Common myeloid progenitor, CD34-positive (primary cell): ENCODE data around the gene RNF17.

ENCODE experiments used
- CTCF ChIA-PET: fragments of 350-600 bp; sonication (Branson Sonifier 250); formaldehyde crosslinking; loops from one replicate; lab custom pipeline; 2021; ENCODE audit warnings: antibody characterized with exemption; lab: Charles Lee
- POLR2A ChIA-PET: fragments of 350-600 bp; sonication (Branson Sonifier 250); formaldehyde crosslinking; loops from one replicate; lab custom pipeline; 2021; ENCODE audit warnings: antibody characterized with exemption; lab: Charles Lee
- DNase-seq, 3 donors: peaks; one replicate each; pipeline versions ENCODE4 v3.0.0 to v3.0.0-alpha.2; 2013
- H3K27ac ChIP-seq, 2 experiments: 1 replicate in 1 of 2; 2 replicates in 1 of 2; pipeline ENCODE4 v1.7.0; 2013; ENCODE audit warnings: inconsistent platforms in 2 of 2, low read length in 2 of 2, mild to moderate bottlenecking in 2 of 2, low read depth in 1 of 2, moderate library complexity in 1 of 2; ENCODE audit not compliant: severe bottlenecking in 2 of 2, insufficient read depth in 1 of 2, poor library complexity in 1 of 2
- H3K27me3 ChIP-seq, 5 experiments: replicated peaks in 2 of 5; 1 replicate in 3 of 5; 2 replicates in 2 of 5; pipeline versions ENCODE4 v1.6.1 to v1.7.0; 2013; ENCODE audit warnings: low read length in 4 of 5, mild to moderate bottlenecking in 2 of 5, moderate library complexity in 2 of 5, inconsistent platforms in 1 of 5; ENCODE audit not compliant: insufficient read depth in 5 of 5, control insufficient read depth in 4 of 5
- H3K36me3 ChIP-seq, 4 experiments: 1 replicate in 2 of 4; 2 replicates in 2 of 4; pipeline versions ENCODE4 v1.6.1 to v1.7.0; 2013; ENCODE audit warnings: low read length in 3 of 4, control low read depth in 1 of 4, mild to moderate bottlenecking in 1 of 4; ENCODE audit not compliant: control insufficient read depth in 4 of 4, insufficient read depth in 4 of 4
- H3K4me1 ChIP-seq, 4 experiments: 1 replicate in 3 of 4; 2 replicates in 1 of 4; pipeline versions ENCODE4 v1.6.1 to v1.7.1; 2013; ENCODE audit warnings: low read length in 3 of 4, mild to moderate bottlenecking in 3 of 4, control low read depth in 1 of 4, inconsistent platforms in 1 of 4, moderate library complexity in 1 of 4; ENCODE audit not compliant: control insufficient read depth in 4 of 4, insufficient read depth in 4 of 4; ENCODE audit errors: control extremely low read depth in 1 of 4
- H3K4me3 ChIP-seq, 7 experiments: 1 replicate in 4 of 7; 2 replicates in 3 of 7; pipeline versions ENCODE4 v1.5.1 to v1.7.0; 2013; ENCODE audit warnings: mild to moderate bottlenecking in 7 of 7, low read length in 6 of 7, moderate library complexity in 6 of 7, inconsistent platforms in 2 of 7, low read depth in 2 of 7, control low read depth in 1 of 7; ENCODE audit not compliant: insufficient read depth in 4 of 7, control insufficient read depth in 1 of 7; ENCODE audit errors: extremely low read depth in 1 of 7
- H3K9me3 ChIP-seq, 5 experiments: 1 replicate in 4 of 5; 2 replicates in 1 of 5; pipeline versions ENCODE4 v1.6.1 to v1.7.1; 2013; ENCODE audit warnings: low read length in 4 of 5, mild to moderate bottlenecking in 2 of 5, inconsistent platforms in 1 of 5, low read depth in 1 of 5, moderate library complexity in 1 of 5; ENCODE audit not compliant: control insufficient read depth in 4 of 5, insufficient read depth in 2 of 5; ENCODE audit errors: control extremely low read depth in 1 of 5
- WGBS: methylation state at CpG from one replicate; pipeline ENCODE4 v1.1.5; 2013; ENCODE audit not compliant: insufficient coverage; 5-methylcytosine and 5-hydroxymethylcytosine counted together

The RNF17 gene

DNA sequence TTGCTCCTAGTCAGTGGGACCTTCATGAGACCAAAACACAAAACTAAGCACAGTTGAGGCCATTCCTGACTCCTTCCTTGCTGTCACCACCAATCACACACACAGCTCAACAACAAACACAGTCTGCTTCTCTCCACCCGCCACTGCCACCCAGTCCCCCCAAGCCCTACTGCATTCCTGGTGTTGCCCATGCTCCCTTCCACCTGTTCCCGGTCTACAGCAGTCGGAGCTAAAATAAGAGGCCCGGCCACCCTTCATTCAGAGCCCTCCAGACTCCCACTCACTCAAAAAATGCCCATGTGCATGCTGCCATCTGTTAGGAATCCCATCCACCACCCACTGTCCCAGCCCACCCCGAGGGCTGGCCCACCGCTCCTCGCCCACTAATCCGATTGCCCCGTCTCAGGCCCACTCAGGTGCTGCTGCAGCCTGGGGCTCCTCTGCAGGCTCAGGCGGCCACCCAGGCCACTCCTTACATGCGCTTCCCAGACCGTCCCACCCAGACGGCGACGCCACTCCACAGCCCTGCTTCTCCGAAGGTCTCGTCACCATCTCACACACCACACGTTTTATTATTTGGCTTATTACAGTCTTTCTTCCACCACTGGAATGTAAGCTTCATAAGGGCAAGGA, 127.6 kb downstream of the RNF17 start:
- H3K27ac ChIP-seq: no peak overlapping the region
- no peak for DNase-seq
- whole genome bisulfite sequencing: 98% methylated on average over 18 of the region's 18 CpGs
- H3K36me3 ChIP-seq: peaks cover 4 to 53% (median 27%) of the 10 kb centered on the region in 4 experiments
- no peaks in the 10 kb centered on the region for H3K27me3 ChIP-seq
- POLR2A ChIA-PET: no interaction called here
- no peak overlapping the region for H3K4me3 ChIP-seq
- CTCF ChIA-PET: interaction anchor here (1.5 kb wide), 1 partner anchor 22 kb away, joined by 3 read pairs; no protein-coding TSS in a partner anchor
- no peaks in the 10 kb centered on the region for H3K9me3 ChIP-seq
- H3K4me1 ChIP-seq: peaks cover 0 to 6% (median 5%) of the 10 kb centered on the region in 4 experiments

- DNase-seq: no peak
Observed at GRCh38 chr13:24892829-24893228, 128.9 kb downstream of the RNF17 start.

DNA sequence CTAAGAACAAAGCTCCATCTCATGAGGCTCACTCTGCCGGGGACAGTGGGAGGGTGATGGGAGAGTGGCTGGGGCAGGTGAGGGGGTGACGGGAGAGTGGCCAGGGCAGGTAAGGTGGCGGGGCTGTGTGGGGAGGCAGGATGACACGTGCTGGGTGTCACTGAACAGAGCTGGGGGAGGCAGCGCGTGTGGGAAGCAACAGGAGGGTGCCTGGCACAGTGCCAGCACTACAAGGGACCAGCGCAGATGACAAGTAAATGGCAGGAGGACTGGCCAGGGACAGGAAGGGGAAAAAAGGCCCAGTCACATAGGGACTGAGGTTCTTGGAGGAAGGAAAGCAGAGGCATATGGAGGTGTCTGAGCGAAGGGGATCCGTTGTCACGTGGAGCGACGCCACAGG, 129.9 kb downstream of the RNF17 start:
- H3K4me3 ChIP-seq: no peak overlapping the region
- H3K9me3 ChIP-seq: no peaks in the 10 kb centered on the region
- H3K27ac ChIP-seq: no peak overlapping the region
- POLR2A ChIA-PET: no interaction called here
- H3K36me3 ChIP-seq: peaks cover 6 to 50% (median 33%) of the 10 kb centered on the region in 4 experiments
- H3K27me3 ChIP-seq: no peaks in the 10 kb centered on the region
- H3K4me1 ChIP-seq: no peaks in the 10 kb centered on the region
- WGBS: 99% methylated on average over 11 of the region's 12 CpGs
- DNase-seq: no peak
- CTCF ChIA-PET: no interaction called here

More at GRCh38 chr13:24892829-24893228, 128.9 kb downstream of the RNF17 start:
- ChIA-PET POLR2A (no interaction called here), CTCF (no interaction called here)
- Histone ChIP-seq H3K27me3 (no peaks in the 10 kb centered on the region), H3K36me3 (peaks cover 8 to 53% (median 31%) of the 10 kb centered on the region in 4 experiments), H3K4me1 (peaks cover 0 to 6% (median 4%) of the 10 kb centered on the region in 4 experiments), H3K9me3 (no peaks in the 10 kb centered on the region), H3K4me3 (no peak overlapping the region), H3K27ac (no peak overlapping the region)
- 85% methylated on average over 6 of the region's 7 CpGs for WGBS

- WGBS: over 99% methylated on average over 27 of the region's 29 CpGs
- Histone ChIP-seq H3K27me3 (no peaks in the 10 kb centered on the region), H3K36me3 (peaks cover 6 to 50% (median 34%) of the 10 kb centered on the region in 4 experiments), H3K4me1 (no peaks in the 10 kb centered on the region), H3K9me3 (no peaks in the 10 kb centered on the region), H3K27ac (no peak overlapping the region), H3K4me3 (no peak overlapping the region)
- POLR2A ChIA-PET: no interaction called here
- CTCF ChIA-PET: no interaction called here
- no peak for DNase-seq
Observed at GRCh38 chr13:24894277-24894971, 130.5 kb downstream of the RNF17 start.

GRCh38 chr13:24894972-24895300, 131.0 kb downstream of the RNF17 start:
- Histone ChIP-seq H3K9me3 (no peaks in the 10 kb centered on the region), H3K4me3 (no peak overlapping the region), H3K27me3 (no peaks in the 10 kb centered on the region), H3K27ac (no peak overlapping the region), H3K36me3 (peaks cover 6 to 48% (median 38%) of the 10 kb centered on the region in 4 experiments), H3K4me1 (no peaks in the 10 kb centered on the region)
- POLR2A ChIA-PET: no interaction called here
- no peak for DNase-seq
- CTCF ChIA-PET: no interaction called here
- WGBS: over 99% methylated on average over 23 of the region's 28 CpGs

DNA sequence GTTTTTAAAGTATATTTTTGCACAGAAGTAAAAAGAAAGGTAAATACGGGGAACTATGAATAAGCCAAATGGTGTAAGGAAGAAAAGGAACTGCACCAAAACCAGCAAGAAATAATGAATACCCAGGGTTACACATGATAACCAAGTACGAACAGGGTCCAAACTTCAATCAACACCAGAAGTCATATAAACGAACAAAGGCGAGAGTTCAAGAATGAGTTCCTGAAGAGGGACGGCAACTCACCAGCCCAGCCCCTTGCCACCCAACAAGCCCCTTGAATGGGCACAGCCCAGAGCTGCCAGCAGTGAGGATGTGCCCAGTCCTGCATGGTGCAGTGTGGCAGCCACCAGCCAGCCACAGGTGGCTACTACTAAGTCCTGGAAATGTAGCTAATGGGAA, 132.1 kb downstream of the RNF17 start:
- peaks cover 6 to 47% (median 31%) of the 10 kb centered on the region in 4 experiments for H3K36me3 ChIP-seq
- no peaks in the 10 kb centered on the region for H3K4me1 ChIP-seq
- no peak overlapping the region for H3K27ac ChIP-seq
- H3K4me3 ChIP-seq: no peak overlapping the region
- no peaks in the 10 kb centered on the region for H3K27me3 ChIP-seq
- ChIA-PET CTCF (interaction anchor here (1.0 kb wide), 1 partner anchor 23 kb away, joined by 3 read pairs; no protein-coding TSS in a partner anchor), POLR2A (no interaction called here)
- no peaks in the 10 kb centered on the region for H3K9me3 ChIP-seq
- DNase-seq: no peak
- WGBS: 100% methylated on average over 1 of the region's 5 CpGs

DNA sequence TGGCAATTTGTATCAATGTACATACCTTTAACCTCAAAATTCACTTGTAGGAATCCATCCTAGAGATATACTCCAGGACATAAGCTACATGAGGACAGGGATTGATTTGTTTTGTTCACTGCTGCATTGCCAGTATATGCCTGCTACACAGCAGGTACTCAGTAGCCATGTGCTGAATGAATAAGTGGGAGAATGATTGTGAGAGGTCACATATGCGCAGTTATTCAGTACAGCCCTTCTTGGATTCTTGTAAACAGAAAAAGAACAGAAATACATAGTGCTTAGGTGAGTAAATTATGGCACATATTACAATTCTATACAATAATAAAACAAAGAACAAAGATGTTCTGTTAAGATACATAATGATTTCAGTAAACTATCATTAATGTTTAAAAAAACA, 133.3 kb downstream of the RNF17 start:
- CTCF ChIA-PET: no interaction called here
- Histone ChIP-seq H3K4me3 (no peak overlapping the region), H3K9me3 (no peaks in the 10 kb centered on the region), H3K4me1 (no peaks in the 10 kb centered on the region), H3K27ac (no peak overlapping the region), H3K36me3 (peaks cover 6 to 40% (median 23%) of the 10 kb centered on the region in 4 experiments), H3K27me3 (no peaks in the 10 kb centered on the region)
- POLR2A ChIA-PET: no interaction called here
- WGBS: no CpG with 5 or more reads among the region's 1 CpG
- DNase-seq: no peak
